IMR-90 (cell line): Measurements from ENCODE around the gene ANKMY1. TPM values are rescaled to one million over a fixed set of nuclear protein-coding genes. Genes with fewer than 3 reads are reported as not detected.

Experiments used
- ATAC-seq: fragments of 200-7000 bp; cut with Tn5 transposase; 2 replicates; pipeline ENCODE4 v1.9.1; 2020; ENCODE audit warnings: low read depth, mild to moderate bottlenecking, moderate library complexity
- BruUV-seq: library from RNA; stranded (reverse); fragments of 400-500 nt; replicated peaks from 2 replicates; lab custom pipeline; 2021; lab: Mats Ljungman, UMichigan
- CTCF ChIA-PET: fragments of 300-600 bp; formaldehyde crosslinking; extraction: SDS; loops from one replicate; lab custom pipeline; 2021; ENCODE audit warnings: antibody characterized with exemption; lab: Yijun Ruan, JAX
- POLR2A ChIA-PET: fragments of 300-600 bp; sonication (Branson Sonifier 250); formaldehyde crosslinking; loops from one replicate; lab custom pipeline; 2022; ENCODE audit warnings: antibody characterized with exemption; ENCODE audit not compliant: unreplicated experiment; lab: Charles Lee
- DNase-seq: peaks from one replicate; pipeline ENCODE4 v3.0.0; 2013
- H2AFZ ChIP-seq: replicated peaks from 2 replicates; pipeline ENCODE3; 2013; ENCODE audit warnings: low read length, mild to moderate bottlenecking; ENCODE audit not compliant: poor library complexity
- H2AK5ac ChIP-seq: 2 replicates; pipeline ENCODE4 v1.6.1; 2013; ENCODE audit warnings: low read depth, low read length, inconsistent platforms
- H2AK9ac ChIP-seq: replicated peaks from 2 replicates; pipeline ENCODE3; 2013; ENCODE audit warnings: mild to moderate bottlenecking, low read depth, low read length, moderate library complexity; ENCODE audit not compliant: poor library complexity
- H2BK120ac ChIP-seq: 2 replicates; pipeline ENCODE4 v1.6.1; 2013; ENCODE audit warnings: low read depth, low read length, inconsistent platforms
- H2BK15ac ChIP-seq: 3 replicates; pipeline ENCODE4 v1.6.1; 2013; ENCODE audit warnings: low read depth, low read length, inconsistent platforms
- H2BK20ac ChIP-seq: 2 replicates; pipeline ENCODE4 v1.6.1; 2013; ENCODE audit warnings: low read depth, mild to moderate bottlenecking, inconsistent platforms, low read length, moderate library complexity
- H2BK5ac ChIP-seq: 2 replicates; pipeline ENCODE4 v1.6.1; 2013; ENCODE audit warnings: mild to moderate bottlenecking, low read depth, low read length, inconsistent platforms; ENCODE audit not compliant: poor library complexity, severe bottlenecking
- H3K14ac ChIP-seq: replicated peaks from 2 replicates; pipeline ENCODE4 v1.6.1; 2013; ENCODE audit warnings: low read depth, low read length, inconsistent platforms
- H3K18ac ChIP-seq: 2 replicates; pipeline ENCODE4 v1.6.1; 2013; ENCODE audit warnings: low read depth, low read length, control low read depth
- H3K23ac ChIP-seq: 2 replicates; pipeline ENCODE4 v1.6.1; 2013; ENCODE audit warnings: low read depth, low read length, inconsistent platforms
- H3K27ac ChIP-seq: 2 replicates; pipeline ENCODE4 v1.5.1; 2013; ENCODE audit warnings: mild to moderate bottlenecking, control low read depth, low read length; ENCODE audit not compliant: insufficient read depth
- H3K27me3 ChIP-seq: 2 replicates; pipeline ENCODE4 v1.6.1; 2013; ENCODE audit warnings: low read length; ENCODE audit not compliant: control insufficient read depth, insufficient read depth
- H3K36me3 ChIP-seq: 2 replicates; pipeline ENCODE4 v1.6.1; 2013; ENCODE audit warnings: low read length, mixed read lengths; ENCODE audit not compliant: control insufficient read depth, insufficient read depth
- H3K4ac ChIP-seq: 2 replicates; pipeline ENCODE4 v1.6.1; 2013; ENCODE audit warnings: low read depth, low read length, inconsistent platforms
- H3K4me1 ChIP-seq: 2 replicates; pipeline ENCODE4 v1.6.1; 2013; ENCODE audit warnings: low read length, mixed read lengths; ENCODE audit not compliant: control insufficient read depth, insufficient read depth
- H3K4me2 ChIP-seq: 2 replicates; pipeline ENCODE4 v1.6.1; 2013; ENCODE audit warnings: low read depth, mild to moderate bottlenecking, control low read depth, low read length, moderate library complexity
- H3K4me3 ChIP-seq: 2 replicates; pipeline ENCODE4 v1.5.1; 2013; ENCODE audit warnings: low read depth, mild to moderate bottlenecking, control low read depth, low read length, moderate library complexity; ENCODE audit not compliant: insufficient read depth
- H3K56ac ChIP-seq: 2 replicates; pipeline ENCODE4 v1.6.1; 2013; ENCODE audit warnings: low read length, inconsistent platforms; ENCODE audit not compliant: insufficient read depth; ENCODE audit errors: extremely low read depth
- H3K79me1 ChIP-seq, 2 experiments: 2 replicates each; pipeline ENCODE4 v1.6.1; 2013; ENCODE audit warnings: low read length in 2 of 2, inconsistent platforms in 1 of 2, low read depth in 1 of 2
- H3K9ac ChIP-seq: 2 replicates; pipeline ENCODE4 v1.6.1; 2013; ENCODE audit warnings: low read depth, low read length, control low read depth
- H3K9me1 ChIP-seq: 2 replicates; pipeline ENCODE4 v1.6.1; 2013; ENCODE audit warnings: low read length, inconsistent platforms; ENCODE audit not compliant: insufficient read depth
- H3K9me3 ChIP-seq: 2 replicates; pipeline ENCODE4 v1.6.1; 2013; ENCODE audit warnings: low read length; ENCODE audit not compliant: control insufficient read depth, insufficient read depth
- H4K20me1 ChIP-seq: 2 replicates; pipeline ENCODE4 v1.6.1; 2013; ENCODE audit warnings: low read length, inconsistent platforms; ENCODE audit not compliant: insufficient read depth
- H4K5ac ChIP-seq: 2 replicates; pipeline ENCODE4 v1.6.1; 2013; ENCODE audit warnings: mild to moderate bottlenecking, low read depth, low read length, control low read depth
- H4K8ac ChIP-seq, 2 experiments: 2 replicates each; pipeline ENCODE4 v1.6.1; 2013; ENCODE audit warnings: low read depth in 2 of 2, low read length in 2 of 2, control low read depth in 1 of 2, inconsistent platforms in 1 of 2
- H4K91ac ChIP-seq: 2 replicates; pipeline ENCODE4 v1.6.1; 2013; ENCODE audit warnings: low read depth, low read length, inconsistent platforms; ENCODE audit not compliant: insufficient read depth
- BHLHE40 ChIP-seq: fragments of 150-350 bp; IDR thresholded peaks from 2 replicates; pipeline ENCODE4 v1.6.1; 2016; ENCODE audit warnings: mild to moderate bottlenecking, low read depth, low read length
- CEBPB ChIP-seq: IDR thresholded peaks from 2 replicates; pipeline ENCODE4 v1.6.1; 2012; ENCODE audit warnings: low read depth, low read length, improper control_type of control experiment
- CHD1 ChIP-seq: IDR thresholded peaks from 2 replicates; pipeline ENCODE4 v1.6.1; 2012; ENCODE audit warnings: low read depth, low read length, improper control_type of control experiment
- FOS ChIP-seq: fragments of 150-350 bp; IDR thresholded peaks from 2 replicates; pipeline ENCODE4 v1.6.1; 2016; ENCODE audit warnings: low read depth, low read length
- MAFK ChIP-seq: IDR thresholded peaks from 2 replicates; pipeline ENCODE4 v1.6.1; 2012; ENCODE audit warnings: low read depth, low read length, improper control_type of control experiment
- MAZ ChIP-seq: IDR thresholded peaks from 2 replicates; pipeline ENCODE4 v1.6.1; 2012; ENCODE audit warnings: low read depth, mild to moderate bottlenecking, low read length, improper control_type of control experiment, moderate library complexity, borderline replicate concordance
- MXI1 ChIP-seq: IDR thresholded peaks from 2 replicates; pipeline ENCODE4 v1.6.1; 2012; ENCODE audit warnings: low read depth, mild to moderate bottlenecking, low read length, moderate library complexity, borderline replicate concordance
- NFE2L2 ChIP-seq: fragments of 150-350 bp; IDR thresholded peaks from 2 replicates; pipeline ENCODE4 v1.6.1; 2016; ENCODE audit warnings: low read depth, mild to moderate bottlenecking, low read length
- POLR2A ChIP-seq: IDR thresholded peaks from 2 replicates; pipeline ENCODE4 v1.6.1; 2012; ENCODE audit warnings: mild to moderate bottlenecking, low read depth, low read length
- RAD21 ChIP-seq: IDR thresholded peaks from 2 replicates; pipeline ENCODE4 v1.6.1; 2012; ENCODE audit warnings: low read length, improper control_type of control experiment
- RCOR1 ChIP-seq: IDR thresholded peaks from 2 replicates; pipeline ENCODE4 v1.6.1; 2012; ENCODE audit warnings: mild to moderate bottlenecking, low read length, improper control_type of control experiment; ENCODE audit not compliant: insufficient replicate concordance
- RFX5 ChIP-seq: IDR thresholded peaks from 2 replicates; pipeline ENCODE4 v1.8.0; 2012; ENCODE audit warnings: low read depth, mild to moderate bottlenecking, low read length, moderate library complexity
- SMC3 ChIP-seq: fragments of 150-350 bp; IDR thresholded peaks from 2 replicates; pipeline ENCODE4 v1.6.1; 2016; ENCODE audit warnings: low read depth, mild to moderate bottlenecking, antibody characterized with exemption, low read length, moderate library complexity
- WGBS, 2 experiments: methylation state at CpG; one replicate each; pipeline versions ENCODE4 v1.1.5 to v1.1.7; 2013; ENCODE audit warnings: missing lambda C conversion rate in 2 of 2; ENCODE audit not compliant: insufficient read length in 1 of 2; ENCODE audit errors: extremely low coverage in 2 of 2; 5-methylcytosine and 5-hydroxymethylcytosine counted together
- dilution Hi-C: fragments of 300-500 bp; cut with HindIII; formaldehyde crosslinking; loops from one replicate; pipeline ENCODE4 v1.14.3; 2018; ENCODE audit warnings: low sequenced_read_pairs; ENCODE audit not compliant: unreplicated experiment
- in situ Hi-C: fragments of 300-500 bp; cut with MboI; formaldehyde crosslinking; loops from 3 replicates; pipeline ENCODE4 v1.14.3; 2019; ENCODE audit warnings: low sequenced_read_pairs, inconsistent platforms, mixed read lengths
- intact Hi-C: fragments of 100-400 bp; cut with micrococcal nuclease; formaldehyde crosslinking; loops from 2 replicates; pipeline ENCODE4 v1.10.0; 2022
- polyA plus RNA-seq, 3 experiments: library from polyadenylated mRNA; depleted of rRNA; stranded (reverse); fragments of >200 nt; gene quantifications; 2 replicates each; pipeline ENCODE4 v1.2.3, GENCODE V29; 2012; ENCODE audit warnings: low replicate concordance in 1 of 3
- total RNA-seq: library from RNA; depleted of rRNA; stranded (reverse); fragments of >200 nt; gene quantifications from 2 replicates; pipeline ENCODE4 v1.2.3, GENCODE V29; 2012
- TF ChIP-seq, protein P1 (sequence below): fragments of 150-350 bp; IDR thresholded peaks from 2 replicates; pipeline ENCODE4 v1.6.1; 2016; ENCODE audit warnings: low read depth, mild to moderate bottlenecking, low read length, moderate library complexity, borderline replicate concordance
- TF ChIP-seq, protein P2 (sequence below): fragments of 150-350 bp; IDR thresholded peaks from 2 replicates; pipeline ENCODE4 v1.6.1; 2017; ENCODE audit warnings: mild to moderate bottlenecking, antibody characterized with exemption, low read length, low read depth
- TF ChIP-seq, protein P3 (sequence below): conservative IDR thresholded peaks from 2 replicates; pipeline ENCODE4 v1.5.1; 2012; ENCODE audit warnings: mild to moderate bottlenecking, low read depth, low read length, improper control_type of control experiment

Gene ANKMY1
- total and polyA plus RNA-seq, 2 of the 4 experiments (the other 2 are of a cell fraction), result 2.9 to 5.5 TPM

GRCh38 chr2:240597419-240598181, 39.8 kb upstream of the ANKMY1 start:
- Histone ChIP-seq H2BK15ac (no peak overlapping the region), H3K56ac (no peak overlapping the region), H4K91ac (no peak overlapping the region), H4K5ac (no peak overlapping the region), H3K9me1 (no peaks in the 10 kb centered on the region), H3K27ac (no peak overlapping the region), H3K9ac (no peak overlapping the region), H3K4me3 (no peak overlapping the region), H3K4ac (no peak overlapping the region), H3K4me1 (no peaks in the 10 kb centered on the region), H3K27me3 (no peaks in the 10 kb centered on the region), H3K9me3 (no peaks in the 10 kb centered on the region), H3K14ac (no peak overlapping the region), H3K79me1 (peaks cover 0 to 14% of the 10 kb centered on the region in 2 experiments; a peak in 2 of 4 replicates), H2BK20ac (no peak overlapping the region), H3K36me3 (peaks cover 22% of the 10 kb centered on the region), H2AK9ac (no peak overlapping the region), H3K4me2 (no peak overlapping the region), H2AK5ac (no peak overlapping the region), H2BK120ac (no peak overlapping the region), H3K23ac (no peak overlapping the region), H4K20me1 (no peaks in the 10 kb centered on the region; the same call in 1 of the 2 replicates), H4K8ac (no peak overlapping the region), H3K18ac (no peak overlapping the region), H2AFZ (no peak overlapping the region), H2BK5ac (no peak overlapping the region)
- ChIA-PET CTCF (no interaction called here), POLR2A (no interaction called here)
- DNase-seq (no peak), ATAC-seq (no peak)
- in situ Hi-C loops, result no loop called here
- 98% methylated on average over 7 of the region's 22 CpGs; no CpG with 5 or more reads in 1 of the 2 experiments for WGBS, 2 experiments
- BruUV-seq, result no TSS peak
- intact Hi-C loops, result no loop called here
- TF ChIP-seq MAFK, result no peak
- TF ChIP-seq, protein P1, sequence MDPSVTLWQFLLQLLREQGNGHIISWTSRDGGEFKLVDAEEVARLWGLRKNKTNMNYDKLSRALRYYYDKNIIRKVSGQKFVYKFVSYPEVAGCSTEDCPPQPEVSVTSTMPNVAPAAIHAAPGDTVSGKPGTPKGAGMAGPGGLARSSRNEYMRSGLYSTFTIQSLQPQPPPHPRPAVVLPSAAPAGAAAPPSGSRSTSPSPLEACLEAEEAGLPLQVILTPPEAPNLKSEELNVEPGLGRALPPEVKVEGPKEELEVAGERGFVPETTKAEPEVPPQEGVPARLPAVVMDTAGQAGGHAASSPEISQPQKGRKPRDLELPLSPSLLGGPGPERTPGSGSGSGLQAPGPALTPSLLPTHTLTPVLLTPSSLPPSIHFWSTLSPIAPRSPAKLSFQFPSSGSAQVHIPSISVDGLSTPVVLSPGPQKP, result no peak
- no peak for TF ChIP-seq RCOR1
- TF ChIP-seq FOS, result no peak
- TF ChIP-seq, protein P2, sequence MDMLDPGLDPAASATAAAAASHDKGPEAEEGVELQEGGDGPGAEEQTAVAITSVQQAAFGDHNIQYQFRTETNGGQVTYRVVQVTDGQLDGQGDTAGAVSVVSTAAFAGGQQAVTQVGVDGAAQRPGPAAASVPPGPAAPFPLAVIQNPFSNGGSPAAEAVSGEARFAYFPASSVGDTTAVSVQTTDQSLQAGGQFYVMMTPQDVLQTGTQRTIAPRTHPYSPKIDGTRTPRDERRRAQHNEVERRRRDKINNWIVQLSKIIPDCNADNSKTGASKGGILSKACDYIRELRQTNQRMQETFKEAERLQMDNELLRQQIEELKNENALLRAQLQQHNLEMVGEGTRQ, result no peak
- no peak for TF ChIP-seq BHLHE40
- TF ChIP-seq CHD1, result no peak
- no peak for TF ChIP-seq RAD21
- TF ChIP-seq MAZ, result no peak
- TF ChIP-seq CEBPB, result no peak
- TF ChIP-seq NFE2L2, result no peak
- no peak for TF ChIP-seq MXI1
- no peak for TF ChIP-seq RFX5
- TF ChIP-seq, protein P3, sequence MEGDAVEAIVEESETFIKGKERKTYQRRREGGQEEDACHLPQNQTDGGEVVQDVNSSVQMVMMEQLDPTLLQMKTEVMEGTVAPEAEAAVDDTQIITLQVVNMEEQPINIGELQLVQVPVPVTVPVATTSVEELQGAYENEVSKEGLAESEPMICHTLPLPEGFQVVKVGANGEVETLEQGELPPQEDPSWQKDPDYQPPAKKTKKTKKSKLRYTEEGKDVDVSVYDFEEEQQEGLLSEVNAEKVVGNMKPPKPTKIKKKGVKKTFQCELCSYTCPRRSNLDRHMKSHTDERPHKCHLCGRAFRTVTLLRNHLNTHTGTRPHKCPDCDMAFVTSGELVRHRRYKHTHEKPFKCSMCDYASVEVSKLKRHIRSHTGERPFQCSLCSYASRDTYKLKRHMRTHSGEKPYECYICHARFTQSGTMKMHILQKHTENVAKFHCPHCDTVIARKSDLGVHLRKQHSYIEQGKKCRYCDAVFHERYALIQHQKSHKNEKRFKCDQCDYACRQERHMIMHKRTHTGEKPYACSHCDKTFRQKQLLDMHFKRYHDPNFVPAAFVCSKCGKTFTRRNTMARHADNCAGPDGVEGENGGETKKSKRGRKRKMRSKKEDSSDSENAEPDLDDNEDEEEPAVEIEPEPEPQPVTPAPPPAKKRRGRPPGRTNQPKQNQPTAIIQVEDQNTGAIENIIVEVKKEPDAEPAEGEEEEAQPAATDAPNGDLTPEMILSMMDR, result no peak
- TF ChIP-seq SMC3, result no peak
- TF ChIP-seq POLR2A, result no peak
- dilution Hi-C loops, result no loop called here
